GM23338 (cell line): ENCODE results near the gene HCFC1. TPM values are rescaled to one million over a fixed set of nuclear protein-coding genes. Genes with fewer than 3 reads are reported as not detected.

Source experiments
- ATAC-seq: fragments of 200-7000 bp; cut with Tn5 transposase; 3 replicates; pipeline ENCODE4 v1.9.1; 2020
- DNase-seq: peaks from one replicate; pipeline ENCODE4 v3.0.0-alpha.2; 2015; ENCODE audit warnings: low spot score
- H2AFZ ChIP-seq: fragments of 200-600 bp; sonication (generic); 2 replicates; pipeline ENCODE4 v1.8.0; 2016; ENCODE audit warnings: antibody characterized with exemption, mild to moderate bottlenecking, moderate library complexity
- H3F3A ChIP-seq: fragments of 200-600 bp; sonication (generic); replicated peaks from 2 replicates; pipeline ENCODE4 v1.8.0; 2017; ENCODE audit warnings: antibody characterized with exemption, mixed run types, low read depth
- H3K27ac ChIP-seq: fragments of 200-600 bp; sonication (generic); 2 replicates; pipeline ENCODE4 v1.6.1; 2016; ENCODE audit warnings: low read depth
- H3K27me3 ChIP-seq: fragments of 200-600 bp; sonication (generic); 2 replicates; pipeline ENCODE4 v1.8.0; 2016; ENCODE audit warnings: mild to moderate bottlenecking, mixed run types, moderate library complexity; ENCODE audit not compliant: insufficient read depth
- H3K36me3 ChIP-seq: fragments of 200-600 bp; sonication (generic); 2 replicates; pipeline ENCODE4 v1.8.0; 2016; ENCODE audit warnings: mild to moderate bottlenecking; ENCODE audit not compliant: insufficient read depth
- H3K4me1 ChIP-seq: fragments of 200-600 bp; sonication (generic); 2 replicates; pipeline ENCODE4 v1.8.0; 2016; ENCODE audit warnings: mild to moderate bottlenecking, moderate library complexity; ENCODE audit not compliant: insufficient read depth
- H3K4me2 ChIP-seq: fragments of 200-600 bp; sonication (generic); 2 replicates; pipeline ENCODE4 v1.7.1; 2017; ENCODE audit warnings: mixed run types
- H3K4me3 ChIP-seq: fragments of 200-600 bp; sonication (generic); 2 replicates; pipeline ENCODE4 v1.6.1; 2016; ENCODE audit warnings: mixed run types
- H3K79me2 ChIP-seq: fragments of 200-600 bp; sonication (generic); replicated peaks from 2 replicates; pipeline ENCODE4 v1.8.0; 2017; ENCODE audit warnings: mild to moderate bottlenecking; ENCODE audit not compliant: insufficient read depth
- H3K9me2 ChIP-seq: fragments of 200-600 bp; sonication (generic); 2 replicates; pipeline ENCODE4 v1.8.0; 2017; ENCODE audit not compliant: insufficient read depth
- H4K20me1 ChIP-seq: fragments of 200-600 bp; sonication (generic); replicated peaks from 2 replicates; pipeline ENCODE4 v1.8.0; 2017; ENCODE audit warnings: mild to moderate bottlenecking; ENCODE audit not compliant: insufficient read depth
- H3K27ac Mint-ChIP-seq: 2 replicates; pipeline ENCODE4 v1.8.0; 2020; ENCODE audit warnings: inconsistent platforms, mild to moderate bottlenecking, moderate library complexity, mixed read lengths
- H3K27me3 Mint-ChIP-seq: 3 replicates; pipeline ENCODE4 v1.8.0; 2022; ENCODE audit warnings: low read depth, mild to moderate bottlenecking, moderate library complexity, mixed read lengths, inconsistent platforms; ENCODE audit not compliant: insufficient read depth, poor library complexity
- H3K36me3 Mint-ChIP-seq: 3 replicates; pipeline ENCODE4 v1.8.0; 2021; ENCODE audit warnings: low read depth, mild to moderate bottlenecking, inconsistent platforms, moderate library complexity, mixed read lengths
- H3K4me1 Mint-ChIP-seq: 3 replicates; pipeline ENCODE4 v1.8.0; 2020; ENCODE audit warnings: mild to moderate bottlenecking, inconsistent platforms, mixed read lengths
- H3K4me3 Mint-ChIP-seq: 3 replicates; pipeline ENCODE4 v1.8.0; 2021; ENCODE audit warnings: moderate library complexity, mild to moderate bottlenecking, inconsistent platforms, mixed read lengths
- H3K9me3 Mint-ChIP-seq: 3 replicates; pipeline ENCODE4 v1.8.0; 2020; ENCODE audit warnings: moderate library complexity, mild to moderate bottlenecking, inconsistent platforms, mixed read lengths
- CREB1 ChIP-seq: fragments of 250-450 bp; sonication (Bioruptor Pico); IDR thresholded peaks from 2 replicates; pipeline ENCODE4 v1.5.0; 2020; ENCODE audit warnings: low read depth, mild to moderate bottlenecking, moderate library complexity
- CTCF ChIP-seq, 2 experiments: fragments of 200-600 bp in 1 of 2; sonication (generic) in 1 of 2; conservative IDR thresholded peaks; 2 replicates each; pipeline versions ENCODE4 v1.5.1 to v1.6.1; 2016 to 2017; ENCODE audit warnings: antibody characterized with exemption in 2 of 2, low read depth in 2 of 2, mild to moderate bottlenecking in 2 of 2, moderate library complexity in 1 of 2
- EZH2 ChIP-seq: fragments of 200-600 bp; sonication (generic); IDR thresholded peaks from one replicate; pipeline ENCODE4 v1.8.0; 2017; ENCODE audit warnings: antibody characterized with exemption, mild to moderate bottlenecking, low read depth; ENCODE audit not compliant: unreplicated experiment
- EZH2phosphoT487 ChIP-seq: fragments of 200-600 bp; sonication (generic); IDR thresholded peaks from one replicate; pipeline ENCODE4 v1.8.1; 2018; ENCODE audit warnings: antibody characterized with exemption; ENCODE audit not compliant: unreplicated experiment
- JUNB ChIP-seq: IDR thresholded peaks from one replicate; pipeline ENCODE4 v1.6.1; 2016; ENCODE audit warnings: antibody characterized with exemption; ENCODE audit not compliant: unreplicated experiment
- NANOG ChIP-seq: IDR thresholded peaks from 2 replicates; pipeline ENCODE4 v1.6.1; 2016; ENCODE audit warnings: antibody characterized with exemption, borderline replicate concordance
- POLR2AphosphoS5 ChIP-seq: IDR thresholded peaks from 2 replicates; pipeline ENCODE4 v1.6.1; 2016; ENCODE audit warnings: antibody characterized with exemption, low read depth
- REST ChIP-seq: IDR thresholded peaks from one replicate; pipeline ENCODE4 v1.6.1; 2018; ENCODE audit warnings: antibody characterized with exemption; ENCODE audit not compliant: unreplicated experiment
- STAT1 ChIP-seq: IDR thresholded peaks from one replicate; pipeline ENCODE4 v1.6.1; 2016; ENCODE audit warnings: antibody characterized with exemption; ENCODE audit not compliant: unreplicated experiment
- ZNF114 ChIP-seq: fragments of 250-450 bp; sonication (Bioruptor Pico); IDR thresholded peaks from 2 replicates; pipeline ENCODE4 v1.5.0; 2020; ENCODE audit warnings: mild to moderate bottlenecking, moderate library complexity
- ZNF331 ChIP-seq: fragments of 250-450 bp; sonication (Bioruptor Pico); IDR thresholded peaks from 2 replicates; pipeline ENCODE4 v1.5.0; 2020; ENCODE audit warnings: low read depth, mild to moderate bottlenecking, moderate library complexity
- polyA plus RNA-seq: library from polyadenylated mRNA; unstranded; fragments of >200 nt; fragmentation: Nextera tagmentation; extraction: Ambion mirVana; gene quantifications from 2 replicates; pipeline ENCODE4 v1.2.1, GENCODE V29; 2016
- total RNA-seq: library from RNA; depleted of rRNA; stranded (reverse); fragments of >200 nt; shearing (Covaris generic); gene quantifications from 2 replicates; pipeline ENCODE4 v1.2.3, GENCODE V29; 2014
- TF ChIP-seq, protein P1 (sequence below): fragments of 250-450 bp; sonication (Bioruptor Pico); IDR thresholded peaks from 2 replicates; pipeline ENCODE4 v1.5.0; 2020; ENCODE audit warnings: mild to moderate bottlenecking, moderate library complexity
- TF ChIP-seq, protein P2 (sequence below): IDR thresholded peaks from 2 replicates; pipeline ENCODE4 v1.6.1; 2016; ENCODE audit warnings: antibody characterized with exemption

The HCFC1 gene
- total and polyA plus RNA-seq, 2 experiments from 2014 or later = 33.0 to 188 TPM

DNA sequence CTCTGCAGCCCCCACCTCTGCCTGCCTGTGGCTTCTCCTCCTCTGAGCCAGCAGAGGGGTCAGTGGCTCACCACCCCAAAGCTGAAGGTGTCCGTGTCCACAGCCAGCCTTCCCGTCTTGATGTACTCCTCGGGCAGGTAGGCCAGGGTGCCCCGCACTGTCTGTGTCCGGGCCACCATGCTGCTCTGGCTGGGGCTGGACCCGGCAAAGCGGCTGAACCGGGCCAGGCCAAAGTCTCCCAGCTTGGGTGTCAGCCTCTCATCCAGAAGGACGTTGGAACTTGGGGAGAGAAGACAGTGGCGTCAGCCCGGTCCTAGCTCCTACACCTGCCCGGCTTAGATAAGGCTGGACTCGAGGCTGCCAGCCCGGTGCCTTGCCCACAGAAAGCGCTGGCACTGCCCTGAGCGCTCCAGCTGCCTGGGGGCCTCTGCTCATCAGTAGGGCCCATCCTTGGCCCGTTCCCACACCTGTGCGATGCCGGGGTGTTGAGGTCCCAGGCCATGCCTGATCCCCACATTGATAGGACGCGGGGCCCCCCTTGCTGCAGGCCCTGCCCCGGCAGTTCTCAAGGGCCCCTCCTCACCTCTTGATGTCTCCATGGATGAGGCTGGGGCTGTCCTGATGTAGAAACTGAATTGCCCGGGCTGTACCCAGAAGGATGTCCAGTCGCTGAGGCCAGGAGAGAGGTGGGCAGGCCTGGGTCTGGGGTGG is 44.9 kb upstream of the HCFC1 start:
- DNase-seq (no peak), ATAC-seq (no peak)
- Histone ChIP-seq H4K20me1 (no peaks in the 10 kb centered on the region), H3K27ac (no peak overlapping the region), H3K4me3 (no peak overlapping the region), H2AFZ (no peak overlapping the region), H3K79me2 (no peaks in the 10 kb centered on the region), H3K9me2 (no peaks in the 10 kb centered on the region), H3F3A (no peaks in the 10 kb centered on the region), H3K4me1 (no peaks in the 10 kb centered on the region), H3K36me3 (no peaks in the 10 kb centered on the region), H3K27me3 (no peaks in the 10 kb centered on the region), H3K4me2 (no peak overlapping the region)
- H3K4me3 Mint-ChIP-seq = no peak overlapping the region
- no peak overlapping the region for H3K27ac Mint-ChIP-seq
- TF ChIP-seq NANOG (no peak), CTCF (conservative IDR thresholded peaks at IDR 0.05; ENCODE audit: low read depth in 2 of 2) (no peak), POLR2AphosphoS5 (no peak), STAT1 (no peak), CREB1 (no peak), REST (no peak), ZNF114 (CRISPR knock-in tag) (no peak), EZH2phosphoT487 (no peak), EZH2 (no peak), JUNB (no peak), ZNF331 (CRISPR knock-in tag) (no peak)
- TF ChIP-seq, protein P1, sequence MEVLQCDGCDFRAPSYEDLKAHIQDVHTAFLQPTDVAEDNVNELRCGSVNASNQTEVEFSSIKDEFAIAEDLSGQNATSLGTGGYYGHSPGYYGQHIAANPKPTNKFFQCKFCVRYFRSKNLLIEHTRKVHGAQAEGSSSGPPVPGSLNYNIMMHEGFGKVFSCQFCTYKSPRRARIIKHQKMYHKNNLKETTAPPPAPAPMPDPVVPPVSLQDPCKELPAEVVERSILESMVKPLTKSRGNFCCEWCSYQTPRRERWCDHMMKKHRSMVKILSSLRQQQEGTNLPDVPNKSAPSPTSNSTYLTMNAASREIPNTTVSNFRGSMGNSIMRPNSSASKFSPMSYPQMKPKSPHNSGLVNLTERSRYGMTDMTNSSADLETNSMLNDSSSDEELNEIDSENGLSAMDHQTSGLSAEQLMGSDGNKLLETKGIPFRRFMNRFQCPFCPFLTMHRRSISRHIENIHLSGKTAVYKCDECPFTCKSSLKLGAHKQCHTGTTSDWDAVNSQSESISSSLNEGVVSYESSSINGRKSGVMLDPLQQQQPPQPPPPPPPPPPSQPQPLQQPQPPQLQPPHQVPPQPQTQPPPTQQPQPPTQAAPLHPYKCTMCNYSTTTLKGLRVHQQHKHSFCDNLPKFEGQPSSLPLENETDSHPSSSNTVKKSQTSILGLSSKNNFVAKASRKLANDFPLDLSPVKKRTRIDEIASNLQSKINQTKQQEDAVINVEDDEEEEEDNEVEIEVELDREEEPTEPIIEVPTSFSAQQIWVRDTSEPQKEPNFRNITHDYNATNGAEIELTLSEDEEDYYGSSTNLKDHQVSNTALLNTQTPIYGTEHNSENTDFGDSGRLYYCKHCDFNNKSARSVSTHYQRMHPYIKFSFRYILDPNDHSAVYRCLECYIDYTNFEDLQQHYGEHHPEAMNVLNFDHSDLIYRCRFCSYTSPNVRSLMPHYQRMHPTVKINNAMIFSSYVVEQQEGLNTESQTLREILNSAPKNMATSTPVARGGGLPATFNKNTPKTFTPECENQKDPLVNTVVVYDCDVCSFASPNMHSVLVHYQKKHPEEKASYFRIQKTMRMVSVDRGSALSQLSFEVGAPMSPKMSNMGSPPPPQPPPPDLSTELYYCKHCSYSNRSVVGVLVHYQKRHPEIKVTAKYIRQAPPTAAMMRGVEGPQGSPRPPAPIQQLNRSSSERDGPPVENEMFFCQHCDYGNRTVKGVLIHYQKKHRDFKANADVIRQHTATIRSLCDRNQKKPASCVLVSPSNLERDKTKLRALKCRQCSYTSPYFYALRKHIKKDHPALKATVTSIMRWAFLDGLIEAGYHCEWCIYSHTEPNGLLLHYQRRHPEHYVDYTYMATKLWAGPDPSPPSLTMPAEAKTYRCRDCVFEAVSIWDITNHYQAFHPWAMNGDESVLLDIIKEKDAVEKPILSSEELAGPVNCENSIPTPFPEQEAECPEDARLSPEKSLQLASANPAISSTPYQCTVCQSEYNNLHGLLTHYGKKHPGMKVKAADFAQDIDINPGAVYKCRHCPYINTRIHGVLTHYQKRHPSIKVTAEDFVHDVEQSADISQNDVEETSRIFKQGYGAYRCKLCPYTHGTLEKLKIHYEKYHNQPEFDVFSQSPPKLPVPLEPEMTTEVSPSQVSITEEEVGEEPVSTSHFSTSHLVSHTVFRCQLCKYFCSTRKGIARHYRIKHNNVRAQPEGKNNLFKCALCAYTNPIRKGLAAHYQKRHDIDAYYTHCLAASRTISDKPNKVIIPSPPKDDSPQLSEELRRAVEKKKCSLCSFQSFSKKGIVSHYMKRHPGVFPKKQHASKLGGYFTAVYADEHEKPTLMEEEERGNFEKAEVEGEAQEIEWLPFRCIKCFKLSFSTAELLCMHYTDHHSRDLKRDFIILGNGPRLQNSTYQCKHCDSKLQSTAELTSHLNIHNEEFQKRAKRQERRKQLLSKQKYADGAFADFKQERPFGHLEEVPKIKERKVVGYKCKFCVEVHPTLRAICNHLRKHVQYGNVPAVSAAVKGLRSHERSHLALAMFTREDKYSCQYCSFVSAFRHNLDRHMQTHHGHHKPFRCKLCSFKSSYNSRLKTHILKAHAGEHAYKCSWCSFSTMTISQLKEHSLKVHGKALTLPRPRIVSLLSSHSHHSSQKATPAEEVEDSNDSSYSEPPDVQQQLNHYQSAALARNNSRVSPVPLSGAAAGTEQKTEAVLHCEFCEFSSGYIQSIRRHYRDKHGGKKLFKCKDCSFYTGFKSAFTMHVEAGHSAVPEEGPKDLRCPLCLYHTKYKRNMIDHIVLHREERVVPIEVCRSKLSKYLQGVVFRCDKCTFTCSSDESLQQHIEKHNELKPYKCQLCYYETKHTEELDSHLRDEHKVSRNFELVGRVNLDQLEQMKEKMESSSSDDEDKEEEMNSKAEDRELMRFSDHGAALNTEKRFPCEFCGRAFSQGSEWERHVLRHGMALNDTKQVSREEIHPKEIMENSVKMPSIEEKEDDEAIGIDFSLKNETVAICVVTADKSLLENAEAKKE (CRISPR knock-in tag) = no peak
- TF ChIP-seq, protein P2, sequence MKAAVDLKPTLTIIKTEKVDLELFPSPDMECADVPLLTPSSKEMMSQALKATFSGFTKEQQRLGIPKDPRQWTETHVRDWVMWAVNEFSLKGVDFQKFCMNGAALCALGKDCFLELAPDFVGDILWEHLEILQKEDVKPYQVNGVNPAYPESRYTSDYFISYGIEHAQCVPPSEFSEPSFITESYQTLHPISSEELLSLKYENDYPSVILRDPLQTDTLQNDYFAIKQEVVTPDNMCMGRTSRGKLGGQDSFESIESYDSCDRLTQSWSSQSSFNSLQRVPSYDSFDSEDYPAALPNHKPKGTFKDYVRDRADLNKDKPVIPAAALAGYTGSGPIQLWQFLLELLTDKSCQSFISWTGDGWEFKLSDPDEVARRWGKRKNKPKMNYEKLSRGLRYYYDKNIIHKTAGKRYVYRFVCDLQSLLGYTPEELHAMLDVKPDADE = no peak
- peaks cover 3% of the 10 kb centered on the region for H3K27me3 Mint-ChIP-seq
- H3K36me3 Mint-ChIP-seq = peaks cover 22% of the 10 kb centered on the region; the same call in 2 of the 3 replicates
- H3K9me3 Mint-ChIP-seq = no peaks in the 10 kb centered on the region
- H3K4me1 Mint-ChIP-seq = peaks cover 24% of the 10 kb centered on the region
